ENCODE results near the gene KDM5A. TPM values are rescaled to one million over a fixed set of nuclear protein-coding genes. Genes with fewer than 3 reads are reported as not detected.
"Not testable (repeated sequence)": the region's sequence is repeated elsewhere in the genome, so short reads cannot be mapped to it uniquely, and the experiment has no call there.

KDM5A gene
- total RNA-seq, 1 donor from 2014 or later, result 76.7 TPM

- peaks cover 24% of the 10 kb centered on the region for H3K36me3 Mint-ChIP-seq
- peaks cover 11% of the 10 kb centered on the region for H3K9me3 Mint-ChIP-seq
- no peaks in the 10 kb centered on the region for H3K4me1 Mint-ChIP-seq (ENCODE audit: unreplicated experiment)
- H3K27me3 Mint-ChIP-seq, result peaks cover 25% of the 10 kb centered on the region
- no peak overlapping the region for H3K27ac Mint-ChIP-seq
- no peak for TF ChIP-seq CTCF (conservative IDR thresholded peaks at IDR 0.05)
- peak; percentile 27 for DNase-seq (ENCODE audit: extremely low spot score, unreplicated experiment)
- no peak overlapping the region for H3K4me3 Mint-ChIP-seq
Observed at GRCh38 chr12:238736-239398, 150.3 kb downstream of the KDM5A start.

- no peaks in the 10 kb centered on the region for H3K4me1 Mint-ChIP-seq (ENCODE audit: unreplicated experiment)
- H3K4me3 Mint-ChIP-seq, result no peak overlapping the region
- H3K36me3 Mint-ChIP-seq, result peaks cover 24% of the 10 kb centered on the region
- peaks cover 21% of the 10 kb centered on the region for H3K27me3 Mint-ChIP-seq
- peak; percentile 8 for DNase-seq (ENCODE audit: extremely low spot score, unreplicated experiment)
- no peak overlapping the region for H3K27ac Mint-ChIP-seq
- H3K9me3 Mint-ChIP-seq, result peaks cover 11% of the 10 kb centered on the region
- no peak for TF ChIP-seq CTCF (conservative IDR thresholded peaks at IDR 0.05)
Observed at GRCh38 chr12:238116-238515, 151.0 kb downstream of the KDM5A start.

- Mint-ChIP-seq H3K36me3 (peaks cover 22% of the 10 kb centered on the region), H3K4me3 (no peak overlapping the region), H3K27me3 (peaks cover 20% of the 10 kb centered on the region), H3K9me3 (peaks cover 11% of the 10 kb centered on the region), H3K4me1 (ENCODE audit: unreplicated experiment) (no peaks in the 10 kb centered on the region), H3K27ac (no peak overlapping the region)
- TF ChIP-seq CTCF (conservative IDR thresholded peaks at IDR 0.05), result no peak
- DNase-seq (ENCODE audit: extremely low spot score, unreplicated experiment), result peak; percentile 53
Observed at GRCh38 chr12:237026-237815, 151.9 kb downstream of the KDM5A start.

GRCh38 chr12:236445-236844 is 152.7 kb downstream of the KDM5A start:
- Mint-ChIP-seq H3K4me1 (ENCODE audit: unreplicated experiment) (no peaks in the 10 kb centered on the region), H3K27ac (no peak overlapping the region), H3K27me3 (peaks cover 18% of the 10 kb centered on the region), H3K4me3 (no peak overlapping the region), H3K9me3 (peaks cover 11% of the 10 kb centered on the region), H3K36me3 (peaks cover 20% of the 10 kb centered on the region)
- DNase-seq (ENCODE audit: extremely low spot score, unreplicated experiment), result peak; percentile 7
- TF ChIP-seq CTCF (conservative IDR thresholded peaks at IDR 0.05), result no peak

GRCh38 chr12:235967-236366 is 153.2 kb downstream of the KDM5A start:
- Mint-ChIP-seq H3K9me3 (peaks cover 11% of the 10 kb centered on the region), H3K27me3 (peaks cover 17% of the 10 kb centered on the region), H3K36me3 (peaks cover 18% of the 10 kb centered on the region)
- H3K4me1 Mint-ChIP-seq (ENCODE audit: unreplicated experiment); H3K27ac Mint-ChIP-seq; H3K4me3 Mint-ChIP-seq; DNase-seq (ENCODE audit: extremely low spot score, unreplicated experiment): not testable (repeated sequence)

GRCh38 chr12:234891-235415 is 154.2 kb downstream of the KDM5A start:
- TF ChIP-seq CTCF (conservative IDR thresholded peaks at IDR 0.05), result no peak
- H3K27me3 Mint-ChIP-seq, result peaks cover 17% of the 10 kb centered on the region
- no peak overlapping the region for H3K4me3 Mint-ChIP-seq
- H3K36me3 Mint-ChIP-seq, result peaks cover 18% of the 10 kb centered on the region
- H3K27ac Mint-ChIP-seq, result no peak overlapping the region
- peaks cover 11% of the 10 kb centered on the region for H3K9me3 Mint-ChIP-seq
- DNase-seq (ENCODE audit: extremely low spot score, unreplicated experiment), result peak; percentile 37
- peaks cover 4% of the 10 kb centered on the region for H3K4me1 Mint-ChIP-seq (ENCODE audit: unreplicated experiment)
